UCSD-AML1 (cell line): ENCODE results near the gene AMPD3.
A peak's percentile ranks its signal among the peaks of the same experiment; 100 is the strongest.

Source experiments
- DNase-seq: peaks from one replicate; lab custom pipeline; 2025; ENCODE audit not compliant: unreplicated experiment; lab: John Stamatoyannopoulos, UW

Gene AMPD3

GRCh38 chr11:10459029-10459970, 4.2 kb downstream of the AMPD3 start:
- peak; percentile 86 for DNase-seq

GRCh38 chr11:10460611-10461275, 5.7 kb downstream of the AMPD3 start:
- DNase-seq, result no peak

- no peak for DNase-seq
Observed at GRCh38 chr11:10461276-10461790, 6.3 kb downstream of the AMPD3 start.

DNA sequence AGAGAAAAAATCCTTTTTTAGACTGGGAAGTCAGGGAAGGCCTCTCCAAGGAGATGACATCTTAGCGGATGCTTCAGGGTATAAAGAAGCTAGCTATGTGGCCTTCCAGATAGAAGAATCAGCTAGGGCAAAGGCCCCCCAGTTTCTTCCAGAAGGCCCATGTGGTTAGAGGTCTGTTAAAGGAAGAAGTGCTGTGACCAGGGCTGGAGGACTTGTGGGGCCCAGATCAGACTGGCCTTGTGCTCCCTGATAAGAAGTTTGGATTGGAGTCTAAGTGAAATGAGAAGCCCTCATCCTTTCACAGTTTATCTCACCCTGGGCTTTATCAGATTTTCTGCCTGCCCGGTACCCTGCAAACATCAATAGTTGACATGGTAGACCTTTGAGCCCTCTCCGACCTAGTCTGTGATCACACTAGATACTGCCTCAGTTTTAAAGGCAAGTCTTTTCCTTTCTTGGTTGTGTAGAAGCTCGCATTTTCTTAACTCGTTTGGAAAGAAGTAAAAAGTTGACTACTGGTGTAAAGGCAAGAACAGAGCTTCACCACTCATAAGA, 7.8 kb downstream of the AMPD3 start:
- DNase-seq, result no peak

GRCh38 chr11:10473371-10473770, 18.3 kb downstream of the AMPD3 start:
- DNase-seq, result no peak

DNA sequence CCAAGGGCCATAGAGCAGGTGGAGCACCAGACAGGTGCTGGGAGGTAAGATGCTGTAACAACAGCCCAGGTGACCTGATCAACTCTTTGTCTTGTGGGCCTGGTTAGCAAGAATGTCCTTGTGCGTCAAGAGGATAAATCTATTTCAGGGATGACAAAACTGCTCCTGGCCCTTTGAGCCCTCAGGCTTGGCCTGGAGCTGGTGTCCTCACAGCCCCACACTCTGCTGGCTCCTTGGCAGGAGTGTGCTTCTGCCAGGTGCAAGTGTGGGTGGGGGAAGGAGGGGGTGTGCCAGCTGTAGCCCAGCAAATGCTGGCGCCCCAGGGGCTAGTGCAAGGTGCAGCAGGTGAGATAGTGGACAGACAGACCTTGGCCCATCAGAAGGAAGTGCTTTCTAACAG, 19.5 kb downstream of the AMPD3 start:
- no peak for DNase-seq

- no peak for DNase-seq
Observed at GRCh38 chr11:10476342-10476741, 21.3 kb downstream of the AMPD3 start.

GRCh38 chr11:10476927-10477689, 22.0 kb downstream of the AMPD3 start:
- no peak for DNase-seq

DNA sequence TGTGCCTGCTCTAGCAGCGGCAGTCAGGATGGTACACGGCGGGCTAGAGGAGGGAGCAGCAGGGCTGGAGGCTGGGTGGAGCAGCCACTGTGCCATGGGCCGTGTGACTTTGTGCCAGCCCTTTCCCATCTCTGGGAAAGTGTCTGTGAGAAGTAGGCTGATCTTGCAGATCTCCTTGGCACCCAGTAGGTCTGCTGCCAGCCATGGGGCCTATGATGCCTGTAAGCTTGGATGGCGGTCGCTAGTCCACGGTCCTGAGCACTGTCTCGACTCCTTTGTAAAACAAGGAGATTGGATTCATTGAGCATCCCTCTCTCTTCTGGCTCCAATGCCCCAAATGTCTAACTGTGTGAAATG, 22.6 kb downstream of the AMPD3 start:
- DNase-seq, result no peak

DNA sequence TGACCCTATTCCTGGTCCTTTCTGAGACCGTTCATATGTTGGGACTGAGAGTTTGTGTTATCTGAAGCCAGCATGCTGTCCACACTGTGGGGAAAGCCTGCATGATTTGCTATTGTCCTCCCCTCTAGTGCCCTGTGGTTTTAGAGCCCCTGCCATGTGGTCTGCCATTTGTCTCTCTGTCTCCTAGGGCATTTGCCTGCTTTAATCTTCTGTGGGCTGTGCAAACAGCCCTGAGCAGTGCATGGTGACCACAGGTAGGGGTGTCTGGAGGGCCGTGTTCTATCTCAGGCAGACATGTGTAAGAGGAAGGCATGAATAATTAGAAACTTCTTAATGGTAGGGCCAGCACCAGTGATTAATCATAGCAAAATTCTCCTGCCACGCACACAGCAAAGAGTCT, 23.0 kb downstream of the AMPD3 start:
- no peak for DNase-seq

DNA sequence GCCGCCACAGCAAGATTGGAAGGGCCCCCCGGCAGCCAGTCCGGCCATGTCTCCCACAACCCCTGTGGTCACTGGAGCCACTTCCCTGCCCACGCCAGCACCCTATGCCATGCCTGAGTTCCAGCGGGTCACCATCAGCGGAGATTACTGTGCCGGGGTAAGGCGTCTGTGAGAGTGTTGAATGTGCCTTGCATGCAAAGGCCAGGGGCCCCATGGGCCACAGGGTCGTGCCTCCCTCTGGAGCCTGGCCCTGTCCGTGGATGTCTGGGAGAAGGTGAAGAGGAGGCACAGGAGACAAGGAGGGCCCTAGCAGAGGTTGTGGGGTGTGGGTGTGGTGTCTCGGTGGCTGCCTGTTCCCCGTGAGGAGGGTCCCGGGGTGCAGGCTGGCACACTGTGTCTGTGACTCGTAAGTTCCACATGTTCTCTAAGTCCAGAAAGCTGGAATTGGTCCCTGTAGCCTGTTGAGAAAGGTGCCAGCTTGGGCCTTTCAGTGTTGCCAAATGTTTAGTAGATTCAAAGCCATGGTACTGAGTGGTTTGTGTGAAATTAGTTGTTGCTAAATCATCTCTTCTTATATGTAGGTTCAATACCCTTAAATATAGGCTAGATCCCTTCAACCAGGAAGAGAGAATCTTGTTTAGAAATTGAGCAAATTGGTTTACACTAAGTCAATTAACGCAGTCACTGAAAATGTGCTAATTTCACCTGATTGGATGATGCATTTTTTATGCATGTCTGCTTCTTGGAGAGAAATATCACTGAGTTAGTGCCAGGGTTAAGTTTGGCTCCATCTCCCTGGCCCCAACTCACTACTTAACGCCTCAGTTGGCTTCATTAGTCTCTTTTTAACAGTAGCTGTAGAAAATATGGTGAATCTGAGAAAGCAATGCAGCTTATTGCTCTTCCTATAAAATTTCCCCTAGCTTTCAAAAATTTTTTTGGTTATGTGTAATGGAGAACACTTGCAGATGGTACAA, 23.8 kb downstream of the AMPD3 start:
- no peak for DNase-seq

DNA sequence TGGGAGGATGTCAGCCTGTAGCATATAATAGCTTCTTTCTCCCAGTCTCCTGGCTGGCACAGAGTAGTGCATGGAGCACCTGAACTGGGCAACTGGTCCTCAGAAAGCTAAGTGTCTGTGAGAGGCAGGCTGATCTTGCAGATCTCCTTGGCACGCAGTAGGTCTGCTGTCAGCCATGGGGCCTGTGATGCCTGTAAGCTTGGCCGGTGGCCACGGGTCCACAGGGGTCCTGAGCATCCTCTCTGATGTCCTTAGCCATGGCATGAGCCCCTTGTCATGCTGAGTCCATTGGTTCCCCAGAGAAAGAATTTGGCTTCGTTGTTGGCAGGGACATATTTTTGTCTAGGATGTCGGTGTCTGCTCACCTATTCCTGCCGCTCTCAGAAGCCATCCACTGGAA, 25.0 kb downstream of the AMPD3 start:
- no peak for DNase-seq

GRCh38 chr11:10480760-10481159, 25.7 kb downstream of the AMPD3 start:
- DNase-seq, result no peak

GRCh38 chr11:10481560-10482349, 26.7 kb downstream of the AMPD3 start:
- no peak for DNase-seq

DNA sequence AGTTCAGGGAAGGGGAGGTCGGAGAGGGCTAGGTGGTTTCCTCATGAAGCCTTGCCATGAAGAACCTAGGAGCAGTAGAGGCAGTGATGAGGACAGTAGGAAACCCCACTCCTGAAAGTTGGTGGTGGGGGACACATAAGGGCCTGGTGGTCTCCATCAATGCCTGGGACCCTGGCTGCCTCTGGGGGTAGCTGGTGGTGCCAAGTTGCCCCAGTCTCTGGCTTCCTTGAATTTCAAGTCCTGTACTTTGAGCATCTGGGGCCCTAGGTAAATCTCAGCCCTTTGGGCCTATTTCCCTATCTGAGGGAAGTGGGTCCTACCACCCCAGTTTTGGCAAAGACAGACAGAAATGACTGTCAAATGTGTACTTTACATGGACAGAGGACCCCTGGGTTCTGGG, 28.1 kb downstream of the AMPD3 start:
- no peak for DNase-seq

GRCh38 chr11:10483584-10483983, 28.5 kb downstream of the AMPD3 start:
- no peak for DNase-seq

DNA sequence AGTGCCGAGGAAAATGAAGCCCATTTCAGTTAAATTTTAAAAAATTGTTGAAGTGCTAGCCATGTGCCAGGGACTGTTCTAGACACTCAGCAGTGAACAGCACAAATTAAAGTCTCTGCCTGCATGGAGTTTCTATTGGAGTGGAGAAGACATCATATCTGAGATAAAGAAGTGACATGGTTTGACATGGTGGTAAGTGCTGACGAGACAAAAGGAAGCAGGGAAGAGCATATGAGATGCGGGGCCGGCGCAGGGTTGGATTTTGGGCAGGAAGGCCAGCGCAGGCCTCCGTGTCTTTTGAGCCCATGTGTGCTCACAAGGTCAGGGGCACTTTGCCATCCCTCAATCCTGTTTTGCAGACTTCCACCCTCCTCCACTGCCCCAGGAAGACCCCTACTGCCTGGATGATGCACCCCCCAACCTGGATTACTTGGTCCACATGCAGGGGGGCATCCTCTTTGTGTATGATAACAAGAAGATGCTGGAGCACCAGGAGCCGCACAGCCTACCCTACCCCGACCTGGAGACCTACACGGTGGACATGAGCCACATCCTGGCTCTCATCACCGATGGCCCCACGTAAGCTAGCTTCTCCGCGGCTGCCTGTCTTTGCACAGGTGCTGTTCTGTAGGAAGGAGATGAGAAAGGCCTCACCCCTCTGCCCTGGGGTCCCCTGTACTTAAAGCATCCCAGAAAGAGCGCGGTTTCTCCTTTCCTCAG, 29.6 kb downstream of the AMPD3 start:
- DNase-seq, result no peak

DNA sequence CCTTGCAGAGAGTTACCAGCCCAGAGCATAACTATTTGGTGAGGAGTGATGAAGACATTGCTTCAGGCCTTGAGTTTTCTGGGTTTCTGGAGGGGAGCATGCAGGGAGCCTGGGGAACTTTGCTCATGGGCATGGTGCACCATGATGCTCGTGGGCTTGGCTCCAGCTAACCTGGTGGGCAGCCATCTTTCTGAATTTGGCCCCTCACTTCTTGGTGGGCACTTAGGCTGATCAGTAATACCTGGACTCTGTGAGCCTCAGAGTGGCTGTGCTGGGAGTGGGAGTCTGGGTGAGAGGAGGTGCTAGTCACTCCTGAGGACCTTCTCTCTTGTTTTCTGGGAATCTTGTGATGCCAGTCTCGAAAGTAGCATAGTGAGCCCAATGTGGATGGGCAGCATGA, 30.6 kb downstream of the AMPD3 start:
- no peak for DNase-seq
